ENCODE results near the gene PKNOX2.

DNA sequence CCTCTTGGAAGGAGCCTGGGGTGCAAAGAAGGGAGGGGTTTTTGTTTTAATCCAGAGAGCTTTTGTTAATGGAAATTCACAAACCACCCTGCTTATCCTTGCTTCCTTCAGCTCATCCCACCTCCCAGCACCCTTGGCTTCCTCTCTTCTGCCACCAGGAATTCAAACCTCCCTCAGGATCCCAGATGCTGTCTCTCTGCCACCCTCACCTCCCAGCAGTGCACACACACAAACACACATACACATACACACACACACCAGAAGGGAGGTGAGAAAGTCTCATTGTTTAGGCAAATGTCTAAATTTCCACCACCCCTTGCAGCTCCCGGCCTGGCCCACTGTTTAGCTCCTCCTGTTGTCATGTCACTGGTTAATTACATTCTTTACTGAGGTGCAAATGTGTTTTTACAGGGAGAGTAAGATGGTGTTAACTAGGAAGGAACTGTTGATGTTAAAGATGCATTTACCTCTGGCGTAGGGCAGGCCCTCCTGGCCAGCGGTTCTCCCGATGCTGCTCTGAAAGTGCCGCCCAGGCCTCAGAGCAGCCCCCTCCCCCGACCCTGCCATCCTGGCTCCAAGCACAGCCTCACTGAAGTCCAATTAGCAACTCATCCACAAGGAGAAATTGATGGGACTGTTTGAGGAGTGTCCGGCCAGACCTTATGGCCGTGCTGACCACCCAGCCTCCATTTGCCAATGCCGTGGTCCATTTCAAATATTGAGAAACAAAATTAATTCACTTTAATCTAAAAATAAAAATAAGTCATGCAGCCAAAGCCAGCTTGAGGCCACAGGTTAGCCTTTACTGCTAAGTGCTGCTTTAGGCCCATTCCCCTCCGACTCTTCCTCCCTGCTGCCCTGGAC is 166.1 kb downstream of the PKNOX2 start:
- TF ChIP-seq, protein P1, sequence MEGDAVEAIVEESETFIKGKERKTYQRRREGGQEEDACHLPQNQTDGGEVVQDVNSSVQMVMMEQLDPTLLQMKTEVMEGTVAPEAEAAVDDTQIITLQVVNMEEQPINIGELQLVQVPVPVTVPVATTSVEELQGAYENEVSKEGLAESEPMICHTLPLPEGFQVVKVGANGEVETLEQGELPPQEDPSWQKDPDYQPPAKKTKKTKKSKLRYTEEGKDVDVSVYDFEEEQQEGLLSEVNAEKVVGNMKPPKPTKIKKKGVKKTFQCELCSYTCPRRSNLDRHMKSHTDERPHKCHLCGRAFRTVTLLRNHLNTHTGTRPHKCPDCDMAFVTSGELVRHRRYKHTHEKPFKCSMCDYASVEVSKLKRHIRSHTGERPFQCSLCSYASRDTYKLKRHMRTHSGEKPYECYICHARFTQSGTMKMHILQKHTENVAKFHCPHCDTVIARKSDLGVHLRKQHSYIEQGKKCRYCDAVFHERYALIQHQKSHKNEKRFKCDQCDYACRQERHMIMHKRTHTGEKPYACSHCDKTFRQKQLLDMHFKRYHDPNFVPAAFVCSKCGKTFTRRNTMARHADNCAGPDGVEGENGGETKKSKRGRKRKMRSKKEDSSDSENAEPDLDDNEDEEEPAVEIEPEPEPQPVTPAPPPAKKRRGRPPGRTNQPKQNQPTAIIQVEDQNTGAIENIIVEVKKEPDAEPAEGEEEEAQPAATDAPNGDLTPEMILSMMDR (conservative IDR thresholded peaks at IDR 0.05; ENCODE audit: low read length), result no peak
- no peak for TF ChIP-seq EZH2phosphoT487 (IDR thresholded peaks at IDR 0.05; ENCODE audit: borderline replicate concordance, low read depth, low read length)

All from OCI-LY7 (cell line).